Effector memory CD4-positive, alpha-beta T cell (primary cell): Measurements from ENCODE around the gene TMEM144.
"Not testable (repeated sequence)": the region's sequence is repeated elsewhere in the genome, so short reads cannot be mapped to it uniquely, and the experiment has no call there.

Experiments
- DNase-seq, 3 donors: peaks; one replicate each; pipeline ENCODE4 v3.0.0-alpha.2; 2020
- H3K27ac ChIP-seq: 2 replicates; pipeline ENCODE4 v1.7.0; 2013; ENCODE audit warnings: mild to moderate bottlenecking, low read length, moderate library complexity; ENCODE audit not compliant: insufficient read depth, poor library complexity, severe bottlenecking
- H3K27me3 ChIP-seq: replicated peaks from 2 replicates; pipeline ENCODE4 v1.7.0; 2013; ENCODE audit warnings: mild to moderate bottlenecking, low read length; ENCODE audit not compliant: insufficient read depth, control insufficient read depth, poor library complexity, severe bottlenecking
- H3K36me3 ChIP-seq: 2 replicates; pipeline ENCODE4 v1.7.0; 2013; ENCODE audit warnings: mild to moderate bottlenecking, low read length, moderate library complexity; ENCODE audit not compliant: control insufficient read depth, insufficient read depth
- H3K4me1 ChIP-seq: 2 replicates; pipeline ENCODE4 v1.7.0; 2013; ENCODE audit warnings: low read length, mild to moderate bottlenecking; ENCODE audit not compliant: control insufficient read depth, insufficient read depth, poor library complexity, severe bottlenecking
- H3K4me3 ChIP-seq: 2 replicates; pipeline ENCODE4 v1.7.0; 2013; ENCODE audit warnings: low read length, low read depth, mild to moderate bottlenecking; ENCODE audit not compliant: insufficient read depth, poor library complexity, severe bottlenecking
- H3K9me3 ChIP-seq: 2 replicates; pipeline ENCODE4 v1.7.0; 2013; ENCODE audit warnings: mild to moderate bottlenecking, low read length, moderate library complexity; ENCODE audit not compliant: control insufficient read depth

TMEM144 gene

DNA sequence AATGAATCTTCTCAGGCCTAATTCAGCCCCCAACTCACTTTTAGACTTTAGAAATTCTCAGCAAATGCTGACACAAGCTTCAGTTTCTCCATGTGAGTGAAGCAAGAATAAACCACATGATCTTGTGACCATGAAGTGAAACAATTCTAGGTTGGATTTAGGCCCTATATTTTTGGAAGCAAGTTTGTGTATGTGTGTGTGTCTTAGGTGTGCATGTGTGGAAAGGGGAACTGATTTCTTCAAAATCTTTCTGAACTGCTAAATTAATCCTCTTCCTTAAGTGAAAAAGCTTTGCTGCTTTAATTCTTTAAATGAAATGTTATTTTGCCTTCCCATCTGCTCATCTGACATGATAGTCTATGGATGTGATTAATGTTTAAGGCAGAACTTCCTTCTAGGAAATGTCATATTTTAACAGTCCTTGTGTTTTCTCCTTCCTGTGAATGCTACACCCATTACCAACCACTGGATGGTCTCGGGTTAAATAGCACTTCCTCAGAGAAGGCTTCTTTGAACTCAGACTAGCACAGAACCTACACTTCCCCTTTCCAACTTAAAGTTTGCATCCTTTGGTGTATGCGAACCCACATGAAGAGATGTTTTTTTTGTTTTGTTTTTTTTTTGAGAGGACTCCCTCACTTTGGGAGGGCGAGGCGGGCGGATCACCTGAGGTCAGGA, 1.2 kb upstream of the TMEM144 start:
- Histone ChIP-seq H3K36me3 (no peaks in the 10 kb centered on the region), H3K4me1 (no peaks in the 10 kb centered on the region), H3K4me3 (no peak overlapping the region), H3K27ac (no peak overlapping the region), H3K9me3 (no peaks in the 10 kb centered on the region), H3K27me3 (no peaks in the 10 kb centered on the region)
- no peak for DNase-seq

DNA sequence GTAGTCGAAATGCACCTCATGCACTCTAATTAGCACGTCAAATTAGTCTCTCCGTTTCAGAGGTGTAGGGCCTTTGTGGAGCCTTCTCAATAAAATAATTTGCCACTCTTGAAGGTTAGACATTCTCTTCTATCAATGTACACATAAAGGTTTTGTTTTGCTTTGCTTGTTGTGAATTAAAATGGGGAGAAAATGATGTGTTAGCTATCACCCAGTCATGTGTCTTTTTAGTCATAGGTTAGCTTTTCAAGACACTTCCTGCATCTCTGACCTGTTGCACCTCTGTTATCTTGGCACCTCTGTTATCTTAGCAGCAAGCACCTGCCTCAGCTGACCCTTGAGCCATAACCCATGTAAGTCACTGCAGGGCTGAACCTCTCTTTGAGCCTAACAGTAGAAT, 936 bp downstream of the TMEM144 start:
- Histone ChIP-seq H3K9me3 (no peaks in the 10 kb centered on the region), H3K4me1 (no peaks in the 10 kb centered on the region), H3K36me3 (no peaks in the 10 kb centered on the region), H3K27ac (no peak overlapping the region), H3K27me3 (no peaks in the 10 kb centered on the region), H3K4me3 (no peak overlapping the region)
- no peak for DNase-seq

- Histone ChIP-seq H3K4me3 (no peak overlapping the region), H3K9me3 (no peaks in the 10 kb centered on the region), H3K36me3 (no peaks in the 10 kb centered on the region), H3K27me3 (no peaks in the 10 kb centered on the region), H3K27ac (no peak overlapping the region), H3K4me1 (no peaks in the 10 kb centered on the region)
- DNase-seq, result no peak
Observed at GRCh38 chr4:158213466-158213865, 3.2 kb downstream of the TMEM144 start.

DNA sequence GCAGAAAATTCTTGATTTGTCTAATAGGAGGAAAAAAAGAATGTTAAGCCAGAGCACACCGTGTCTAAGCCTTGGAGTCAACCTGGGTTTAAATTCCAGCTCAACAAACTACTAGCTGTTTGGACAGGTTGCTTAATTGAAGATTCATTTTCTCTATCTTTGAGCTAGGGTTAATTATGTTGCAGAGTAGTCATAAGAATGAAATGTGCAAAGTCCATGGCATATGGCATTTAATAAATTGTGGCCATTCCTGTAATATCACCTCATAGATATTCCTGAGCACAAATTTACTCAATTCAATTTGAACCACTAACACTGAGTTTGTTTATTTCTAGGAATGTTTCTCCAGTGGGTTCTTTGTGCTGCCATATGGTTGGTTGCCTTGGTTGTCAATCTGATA, 4.6 kb downstream of the TMEM144 start:
- Histone ChIP-seq H3K4me1 (no peaks in the 10 kb centered on the region), H3K27me3 (no peaks in the 10 kb centered on the region), H3K4me3 (no peak overlapping the region), H3K9me3 (no peaks in the 10 kb centered on the region), H3K27ac (no peak overlapping the region), H3K36me3 (no peaks in the 10 kb centered on the region)
- no peak for DNase-seq

- H3K36me3 ChIP-seq, result no peaks in the 10 kb centered on the region
- H3K4me3 ChIP-seq, result no peak overlapping the region
- H3K4me1 ChIP-seq, result no peaks in the 10 kb centered on the region
- H3K27ac ChIP-seq, result no peak overlapping the region
- no peaks in the 10 kb centered on the region for H3K27me3 ChIP-seq
- H3K9me3 ChIP-seq, result no peaks in the 10 kb centered on the region
- no peak for DNase-seq
Observed at GRCh38 chr4:158217763-158218162, 7.5 kb downstream of the TMEM144 start.

DNA sequence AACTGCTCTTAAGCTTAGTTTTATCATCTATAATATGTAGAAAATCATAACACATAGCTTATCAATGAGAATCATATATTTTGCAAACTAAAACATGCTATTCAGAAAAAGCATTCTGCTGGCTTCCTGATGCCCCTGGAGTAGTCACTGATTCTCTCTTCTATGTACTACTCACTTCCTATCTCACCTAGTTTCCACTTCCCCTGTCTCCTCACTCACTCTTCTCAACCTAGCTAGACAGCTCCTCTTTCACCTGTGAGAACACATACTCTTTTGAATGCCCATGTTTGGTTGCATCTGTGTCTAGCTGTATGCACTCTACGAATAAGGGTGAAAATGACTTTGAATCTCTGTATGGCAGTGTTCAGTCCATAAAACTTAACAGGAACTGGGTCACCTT, 9.3 kb downstream of the TMEM144 start:
- H3K4me1 ChIP-seq, result no peaks in the 10 kb centered on the region
- no peaks in the 10 kb centered on the region for H3K36me3 ChIP-seq
- DNase-seq, result no peak
- H3K4me3 ChIP-seq, result no peak overlapping the region
- no peaks in the 10 kb centered on the region for H3K9me3 ChIP-seq
- H3K27ac ChIP-seq, result no peak overlapping the region
- no peaks in the 10 kb centered on the region for H3K27me3 ChIP-seq

DNA sequence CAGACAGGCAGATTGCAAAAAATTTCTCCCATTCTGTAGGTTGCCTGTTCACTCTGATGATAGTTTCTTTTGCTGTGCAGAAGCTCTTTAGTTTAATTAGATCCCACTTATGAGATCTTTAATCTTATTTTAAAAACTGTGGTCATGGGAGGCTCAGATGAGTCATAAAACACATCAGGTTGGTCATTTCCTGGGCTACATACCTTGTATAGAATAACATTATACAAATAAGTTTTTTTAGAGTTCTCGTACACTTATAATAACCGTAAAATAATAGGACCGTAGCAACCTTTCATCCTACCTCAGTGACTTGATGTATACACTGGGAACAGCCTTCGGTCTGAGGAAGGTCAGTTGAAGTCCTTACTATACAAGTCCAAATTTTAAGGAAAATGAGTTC, 14.0 kb downstream of the TMEM144 start:
- not testable (repeated sequence) for H3K9me3 ChIP-seq, DNase-seq, H3K4me1 ChIP-seq, H3K36me3 ChIP-seq, H3K4me3 ChIP-seq, H3K27ac ChIP-seq, H3K27me3 ChIP-seq

DNA sequence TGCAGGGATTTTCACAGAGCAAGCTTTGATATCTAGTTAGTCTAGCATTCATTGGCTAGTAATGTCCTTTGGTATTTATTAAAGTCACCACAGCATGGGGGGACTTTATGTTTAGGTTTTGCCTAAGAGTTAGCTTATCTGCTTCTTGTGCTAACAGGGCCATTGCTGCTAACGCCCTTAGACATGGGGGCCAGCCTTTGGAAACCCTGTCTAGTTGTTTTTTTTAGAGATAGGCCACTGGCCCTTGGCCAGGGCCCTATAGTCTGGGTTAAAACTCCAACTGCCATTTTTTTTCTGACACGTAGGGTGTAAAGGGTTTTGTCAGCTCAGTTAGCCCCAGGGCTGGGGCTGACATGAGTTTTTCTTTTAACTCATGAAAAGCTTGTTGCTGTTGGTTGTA, 14.7 kb downstream of the TMEM144 start:
- H3K4me1 ChIP-seq, H3K27me3 ChIP-seq, H3K36me3 ChIP-seq, H3K27ac ChIP-seq, DNase-seq, H3K9me3 ChIP-seq, H3K4me3 ChIP-seq: not testable (repeated sequence)

DNA sequence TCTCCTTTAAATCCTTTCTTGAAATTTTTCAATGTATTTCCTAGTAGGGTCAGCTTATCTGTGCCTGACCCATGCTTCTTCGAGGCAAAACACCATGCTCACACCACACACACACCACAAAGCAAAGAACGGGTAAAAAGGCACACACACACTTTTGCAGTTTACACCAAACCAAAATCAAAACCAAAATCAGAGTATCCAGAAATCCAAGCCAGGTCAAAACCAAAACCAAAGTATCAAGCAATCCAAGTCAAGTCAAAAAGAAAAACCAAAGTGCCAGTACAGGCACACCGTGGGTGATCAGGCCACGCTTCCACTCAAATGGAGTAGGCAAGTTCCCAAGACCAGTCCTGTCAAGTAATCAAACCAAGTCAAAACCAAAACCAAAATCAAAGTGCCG, 17.6 kb downstream of the TMEM144 start:
- not testable (repeated sequence) for DNase-seq, H3K27ac ChIP-seq, H3K4me1 ChIP-seq, H3K27me3 ChIP-seq, H3K9me3 ChIP-seq, H3K36me3 ChIP-seq, H3K4me3 ChIP-seq

- H3K9me3 ChIP-seq, DNase-seq, H3K27ac ChIP-seq, H3K4me3 ChIP-seq, H3K27me3 ChIP-seq, H3K36me3 ChIP-seq, H3K4me1 ChIP-seq: not testable (repeated sequence)
Observed at GRCh38 chr4:158228399-158228798, 18.1 kb downstream of the TMEM144 start.
